HepG2 (cell line): Measurements from ENCODE around the gene MT1M. TPM values are rescaled to one million over a fixed set of nuclear protein-coding genes. Genes with fewer than 3 reads are reported as not detected.

ENCODE experiments used
- AKAP8 ChIP-seq: sonication (generic); formaldehyde crosslinking; IDR thresholded peaks from 2 replicates; pipeline ENCODE4 v1.5.1; 2020; ENCODE audit warnings: mild to moderate bottlenecking, missing genetic modification reagents
- EEA1 ChIP-seq: sonication (generic); formaldehyde crosslinking; IDR thresholded peaks from 2 replicates; pipeline ENCODE4 v1.5.1; 2020; ENCODE audit warnings: mild to moderate bottlenecking, missing genetic modification reagents, borderline replicate concordance
- ETV5 ChIP-seq: IDR thresholded peaks from 2 replicates; pipeline ENCODE4 v1.6.1; 2018; ENCODE audit warnings: missing biosample characterization, missing genetic modification reagents, inconsistent platforms, borderline replicate concordance
- GLI4 ChIP-seq: sonication (generic); formaldehyde crosslinking; IDR thresholded peaks from 2 replicates; pipeline ENCODE4 v1.5.1; 2020; ENCODE audit warnings: missing genetic modification reagents, mild to moderate bottlenecking, moderate library complexity, borderline replicate concordance
- KLF15 ChIP-seq: sonication (generic); formaldehyde crosslinking; IDR thresholded peaks from 2 replicates; pipeline ENCODE4 v1.8.1; 2023; ENCODE audit warnings: borderline replicate concordance, mild to moderate bottlenecking, inconsistent platforms, missing genetic modification reagents, mixed read lengths
- NFKBIZ ChIP-seq: IDR thresholded peaks from 2 replicates; pipeline ENCODE4 v1.6.1; 2018; ENCODE audit warnings: missing genetic modification reagents, missing compliant biosample characterization
- NFYB ChIP-seq: sonication (generic); formaldehyde crosslinking; IDR thresholded peaks from 2 replicates; pipeline ENCODE4 v1.4.0; 2020; ENCODE audit warnings: missing genetic modification reagents
- NONO ChIP-seq, 2 experiments: fragments of 450-650 bp in 1 of 2; sonication (generic) in 1 of 2; formaldehyde crosslinking in 1 of 2; IDR thresholded peaks in 1 of 2; conservative IDR thresholded peaks in 1 of 2; 2 replicates each; pipeline versions ENCODE4 v1.6.1 to v1.8.0; 2017 to 2022; ENCODE audit warnings: mild to moderate bottlenecking in 1 of 2, missing genetic modification reagents in 1 of 2, moderate library complexity in 1 of 2
- PHF8 ChIP-seq: sonication (generic); formaldehyde crosslinking; IDR thresholded peaks from 2 replicates; pipeline ENCODE4 v1.5.0; 2020; ENCODE audit warnings: missing genetic modification reagents
- RBM39 ChIP-seq: fragments of 200-400 bp; formaldehyde crosslinking; IDR thresholded peaks from one replicate; pipeline ENCODE4 v1.6.1; 2018; ENCODE audit warnings: antibody characterized with exemption, mild to moderate bottlenecking, low read depth, low read length; ENCODE audit not compliant: poor library complexity, severe bottlenecking
- SAP130 ChIP-seq: IDR thresholded peaks from 2 replicates; pipeline ENCODE4 v1.6.1; 2016; ENCODE audit warnings: low read depth
- TGIF2 ChIP-seq: IDR thresholded peaks from 2 replicates; pipeline ENCODE4 v1.6.1; 2016; ENCODE audit warnings: control low read depth, missing compliant biosample characterization
- TP53 ChIP-seq: sonication (generic); formaldehyde crosslinking; conservative IDR thresholded peaks from 2 replicates; pipeline ENCODE4 v1.4.0; 2020; ENCODE audit warnings: missing genetic modification reagents
- YEATS2 ChIP-seq: sonication (generic); formaldehyde crosslinking; IDR thresholded peaks from 2 replicates; pipeline ENCODE4 v1.4.0; 2020; ENCODE audit warnings: missing genetic modification reagents, borderline replicate concordance
- ZMYM3 ChIP-seq: sonication (generic); formaldehyde crosslinking; IDR thresholded peaks from 2 replicates; pipeline ENCODE4 v1.5.1; 2020; ENCODE audit warnings: mild to moderate bottlenecking, missing genetic modification reagents
- ZNF143 ChIP-seq: sonication (generic); formaldehyde crosslinking; IDR thresholded peaks from 2 replicates; pipeline ENCODE4 v1.4.0; 2020; ENCODE audit warnings: missing genetic modification reagents
- ZNF256 ChIP-seq: sonication (generic); formaldehyde crosslinking; conservative IDR thresholded peaks from 2 replicates; pipeline ENCODE4 v1.4.0; 2020; ENCODE audit warnings: missing genetic modification reagents
- ZNF543 ChIP-seq: sonication (generic); formaldehyde crosslinking; IDR thresholded peaks from 2 replicates; pipeline ENCODE4 v1.4.0; 2020; ENCODE audit warnings: mild to moderate bottlenecking, missing genetic modification reagents
- polyA plus RNA-seq, 8 experiments: library from polyadenylated mRNA; depleted of rRNA in 3 of 8; stranded (reverse) in 7 of 8; unstranded in 1 of 8; fragments of >200 nt; fragmentation: Illumina TruSeq in 4 of 8; extraction: Trizol in 4 of 8; gene quantifications; 2 replicates each; pipeline versions ENCODE4 v1.2.1 to v1.2.3, GENCODE V29; 2011 to 2016; ENCODE audit warnings: low read depth in 4 of 8, missing spikeins in 1 of 8, mixed read lengths in 1 of 8; ENCODE audit not compliant: insufficient read depth in 1 of 8
- total RNA-seq, 5 experiments: library from RNA; depleted of rRNA; stranded (reverse); fragments of >200 nt; fragmentation: Illumina TruSeq; extraction: Trizol; gene quantifications; 2 replicates each; pipeline ENCODE4 v1.2.3, GENCODE V29; 2016; ENCODE audit warnings: low read depth in 1 of 5
- TF ChIP-seq, protein P1 (sequence below): sonication (generic); formaldehyde crosslinking; IDR thresholded peaks from 2 replicates; pipeline ENCODE4 v1.8.0; 2022; ENCODE audit warnings: mild to moderate bottlenecking, missing genetic modification reagents
- TF ChIP-seq, protein P2 (sequence below): sonication (generic); formaldehyde crosslinking; IDR thresholded peaks from 2 replicates; pipeline ENCODE4 v1.8.1; 2023; ENCODE audit warnings: mild to moderate bottlenecking, moderate library complexity, missing genetic modification reagents
- TF ChIP-seq, protein P3 (sequence below): sonication (generic); formaldehyde crosslinking; IDR thresholded peaks from 2 replicates; pipeline ENCODE4 v1.8.0; 2023; ENCODE audit warnings: mild to moderate bottlenecking, missing genetic modification reagents
- TF ChIP-seq, protein P4 (sequence below), 2 experiments: sonication (generic) in 1 of 2; formaldehyde crosslinking in 1 of 2; IDR thresholded peaks; 2 replicates each; pipeline versions ENCODE4 v1.4.0 to v1.6.1; 2018 to 2020; ENCODE audit warnings: missing genetic modification reagents in 2 of 2, borderline replicate concordance in 1 of 2, low read depth in 1 of 2, mild to moderate bottlenecking in 1 of 2, missing biosample characterization in 1 of 2
- TF ChIP-seq, protein P5 (sequence below): IDR thresholded peaks from 2 replicates; pipeline ENCODE4 v1.6.1; 2018; ENCODE audit warnings: missing genetic modification reagents
- TF ChIP-seq, protein P6 (sequence below): IDR thresholded peaks from 2 replicates; pipeline ENCODE4 v1.6.1; 2016; ENCODE audit warnings: low read depth, borderline replicate concordance

MT1M gene
- total and polyA plus RNA-seq, 2 of the 13 experiments (the other 11 are each of a cell fraction or from before 2014, with no cell fraction given) = 4.6 TPM; not detected in 1

DNA sequence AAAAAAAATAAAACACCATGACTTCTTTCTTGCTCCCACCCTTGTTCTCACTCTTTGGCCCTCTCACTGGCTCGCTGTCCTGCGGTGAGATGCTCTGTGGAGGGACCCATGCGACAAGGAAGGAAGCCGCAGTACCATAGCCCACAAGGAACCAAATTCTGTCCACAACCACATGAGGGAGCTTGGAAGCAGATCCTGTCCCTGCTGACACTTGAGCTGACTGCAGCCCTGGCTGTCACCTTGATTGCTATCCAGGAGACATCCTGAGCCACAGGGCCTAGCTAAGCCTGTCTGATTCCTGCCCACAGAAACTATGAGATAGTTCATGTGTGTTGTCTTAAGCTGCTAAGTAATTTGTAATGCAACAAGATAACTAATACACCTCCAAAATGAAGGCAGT is 28.9 kb upstream of the MT1M start (continued):
- TF ChIP-seq, protein P1, sequence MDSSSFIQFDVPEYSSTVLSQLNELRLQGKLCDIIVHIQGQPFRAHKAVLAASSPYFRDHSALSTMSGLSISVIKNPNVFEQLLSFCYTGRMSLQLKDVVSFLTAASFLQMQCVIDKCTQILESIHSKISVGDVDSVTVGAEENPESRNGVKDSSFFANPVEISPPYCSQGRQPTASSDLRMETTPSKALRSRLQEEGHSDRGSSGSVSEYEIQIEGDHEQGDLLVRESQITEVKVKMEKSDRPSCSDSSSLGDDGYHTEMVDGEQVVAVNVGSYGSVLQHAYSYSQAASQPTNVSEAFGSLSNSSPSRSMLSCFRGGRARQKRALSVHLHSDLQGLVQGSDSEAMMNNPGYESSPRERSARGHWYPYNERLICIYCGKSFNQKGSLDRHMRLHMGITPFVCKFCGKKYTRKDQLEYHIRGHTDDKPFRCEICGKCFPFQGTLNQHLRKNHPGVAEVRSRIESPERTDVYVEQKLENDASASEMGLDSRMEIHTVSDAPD (CRISPR knock-in tag) = no peak
- TF ChIP-seq GLI4 (no peak), ZNF143 (CRISPR knock-in tag) (no peak), YEATS2 (CRISPR knock-in tag) (0 out of 2 replicates have a peak, but pooled peaks have one; percentile 22), TP53 (CRISPR knock-in tag) (no peak), RBM39 (no peak), ZNF543 (CRISPR knock-in tag) (no peak), NONO (IDR thresholded peaks at IDR 0.05) (no peak), NONO (CRISPR knock-in tag; conservative IDR thresholded peaks at IDR 0.05) (no peak), PHF8 (CRISPR knock-in tag) (no peak), KLF15 (CRISPR knock-in tag) (no peak), AKAP8 (no peak), TGIF2 (peak; percentile 73; the same call in 1 of the 2 replicates), ETV5 (CRISPR knock-in tag) (peak; percentile 57; the same call in 1 of the 2 replicates), SAP130 (CRISPR knock-in tag) (peak; percentile 76), ZMYM3 (CRISPR knock-in tag) (no peak), NFKBIZ (CRISPR knock-in tag) (no peak), ZNF256 (CRISPR knock-in tag) (no peak), EEA1 (CRISPR knock-in tag) (no peak), NFYB (no peak)
- TF ChIP-seq, protein P2, sequence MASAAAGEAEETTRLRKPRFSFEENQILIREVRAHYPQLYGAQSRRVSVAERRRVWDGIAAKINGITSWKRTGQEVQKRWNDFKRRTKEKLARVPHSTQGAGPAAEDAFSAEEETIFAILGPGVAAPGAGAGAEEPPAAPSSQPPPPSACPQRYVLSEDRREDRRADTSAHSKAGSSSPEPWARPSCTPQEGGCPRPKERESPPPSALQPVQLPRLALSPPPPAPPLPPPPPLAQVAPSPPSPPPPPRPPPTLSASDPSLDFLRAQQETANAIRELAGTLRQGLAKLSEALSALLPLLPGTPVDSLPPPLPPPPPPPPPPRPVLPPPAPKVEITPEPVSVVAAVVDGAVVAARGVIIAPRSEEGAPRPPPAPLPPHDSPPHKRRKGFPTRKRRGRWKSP (CRISPR knock-in tag) = no peak
- TF ChIP-seq, protein P3, sequence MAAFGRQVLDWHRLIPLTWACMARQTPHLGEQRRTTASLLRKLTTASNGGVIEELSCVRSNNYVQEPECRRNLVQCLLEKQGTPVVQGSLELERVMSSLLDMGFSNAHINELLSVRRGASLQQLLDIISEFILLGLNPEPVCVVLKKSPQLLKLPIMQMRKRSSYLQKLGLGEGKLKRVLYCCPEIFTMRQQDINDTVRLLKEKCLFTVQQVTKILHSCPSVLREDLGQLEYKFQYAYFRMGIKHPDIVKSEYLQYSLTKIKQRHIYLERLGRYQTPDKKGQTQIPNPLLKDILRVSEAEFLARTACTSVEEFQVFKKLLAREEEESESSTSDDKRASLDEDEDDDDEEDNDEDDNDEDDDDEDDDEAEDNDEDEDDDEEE (CRISPR knock-in tag) = no peak
- TF ChIP-seq, protein P4, sequence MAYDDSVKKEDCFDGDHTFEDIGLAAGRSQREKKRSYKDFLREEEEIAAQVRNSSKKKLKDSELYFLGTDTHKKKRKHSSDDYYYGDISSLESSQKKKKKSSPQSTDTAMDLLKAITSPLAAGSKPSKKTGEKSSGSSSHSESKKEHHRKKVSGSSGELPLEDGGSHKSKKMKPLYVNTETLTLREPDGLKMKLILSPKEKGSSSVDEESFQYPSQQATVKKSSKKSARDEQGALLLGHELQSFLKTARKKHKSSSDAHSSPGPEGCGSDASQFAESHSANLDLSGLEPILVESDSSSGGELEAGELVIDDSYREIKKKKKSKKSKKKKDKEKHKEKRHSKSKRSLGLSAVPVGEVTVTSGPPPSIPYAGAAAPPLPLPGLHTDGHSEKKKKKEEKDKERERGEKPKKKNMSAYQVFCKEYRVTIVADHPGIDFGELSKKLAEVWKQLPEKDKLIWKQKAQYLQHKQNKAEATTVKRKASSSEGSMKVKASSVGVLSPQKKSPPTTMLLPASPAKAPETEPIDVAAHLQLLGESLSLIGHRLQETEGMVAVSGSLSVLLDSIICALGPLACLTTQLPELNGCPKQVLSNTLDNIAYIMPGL (CRISPR knock-in tag; IDR thresholded peaks at IDR 0.05; ENCODE audit: borderline replicate concordance in 1 of 2, low read depth in 1 of 2) = peak in 1 of 2 experiments; percentile 85; a peak in 2 of 4 replicates
- TF ChIP-seq, protein P5, sequence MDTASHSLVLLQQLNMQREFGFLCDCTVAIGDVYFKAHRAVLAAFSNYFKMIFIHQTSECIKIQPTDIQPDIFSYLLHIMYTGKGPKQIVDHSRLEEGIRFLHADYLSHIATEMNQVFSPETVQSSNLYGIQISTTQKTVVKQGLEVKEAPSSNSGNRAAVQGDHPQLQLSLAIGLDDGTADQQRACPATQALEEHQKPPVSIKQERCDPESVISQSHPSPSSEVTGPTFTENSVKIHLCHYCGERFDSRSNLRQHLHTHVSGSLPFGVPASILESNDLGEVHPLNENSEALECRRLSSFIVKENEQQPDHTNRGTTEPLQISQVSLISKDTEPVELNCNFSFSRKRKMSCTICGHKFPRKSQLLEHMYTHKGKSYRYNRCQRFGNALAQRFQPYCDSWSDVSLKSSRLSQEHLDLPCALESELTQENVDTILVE (CRISPR knock-in tag) = no peak
- TF ChIP-seq, protein P6, sequence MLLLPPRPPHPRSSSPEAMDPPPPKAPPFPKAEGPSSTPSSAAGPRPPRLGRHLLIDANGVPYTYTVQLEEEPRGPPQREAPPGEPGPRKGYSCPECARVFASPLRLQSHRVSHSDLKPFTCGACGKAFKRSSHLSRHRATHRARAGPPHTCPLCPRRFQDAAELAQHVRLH (CRISPR knock-in tag) = peak; percentile 52; the same call in 1 of the 2 replicates
